Measurements from ENCODE around the gene SYVN1.
A peak's percentile ranks its signal among the peaks of the same experiment; 100 is the strongest.

The SYVN1 gene

GRCh38 chr11:65095974-65096806 is 38.1 kb downstream of the SYVN1 start, which contains the start of gene VPS51 (continued):
- TF ChIP-seq ZNF16 (tag by site-specific recombination; IDR thresholded peaks at IDR 0.05; ENCODE audit: low read depth) (no peak), ZNF521 (tag by site-specific recombination; IDR thresholded peaks at IDR 0.05) (no peak), ZNF555 (tag by site-specific recombination; conservative IDR thresholded peaks at IDR 0.05) (no peak), ZNF580 (tag by site-specific recombination; IDR thresholded peaks at IDR 0.05) (peak; percentile 91), ZNF121 (tag by site-specific recombination; IDR thresholded peaks at IDR 0.05) (no peak), ZNF473 (tag by site-specific recombination; IDR thresholded peaks at IDR 0.05) (no peak), ZNF114 (tag by site-specific recombination; IDR thresholded peaks at IDR 0.05) (no peak), ZNF362 (tag by site-specific recombination; IDR thresholded peaks at IDR 0.05) (no peak), ZNF777 (tag by site-specific recombination; IDR thresholded peaks at IDR 0.05; ENCODE audit: borderline replicate concordance) (no peak), ZSCAN23 (tag by site-specific recombination; IDR thresholded peaks at IDR 0.05) (peak; percentile 96), BCL11B (tag by site-specific recombination; IDR thresholded peaks at IDR 0.05; ENCODE audit: low read depth) (no peak), KLF16 (tag by site-specific recombination; IDR thresholded peaks at IDR 0.05) (peak; percentile 97), PRDM6 (tag by site-specific recombination; IDR thresholded peaks at IDR 0.05) (0 out of 2 replicates have a peak, but pooled peaks have one; percentile 33), OSR2 (tag by site-specific recombination; IDR thresholded peaks at IDR 0.05) (peak; percentile 41), ZNF596 (tag by site-specific recombination; IDR thresholded peaks at IDR 0.05) (no peak; the same call in 1 of the 2 replicates), FEZF1 (tag by site-specific recombination; IDR thresholded peaks at IDR 0.05) (peak; percentile 50; the same call in 1 of the 2 replicates), ZNF175 (tag by site-specific recombination; IDR thresholded peaks at IDR 0.05) (no peak), ZNF629 (tag by site-specific recombination; IDR thresholded peaks at IDR 0.05) (peak; percentile 82), ZNF404 (tag by site-specific recombination; IDR thresholded peaks at IDR 0.05) (no peak), ZNF112 (tag by site-specific recombination; IDR thresholded peaks at IDR 0.05) (no peak), ZNF223 (tag by site-specific recombination; IDR thresholded peaks at IDR 0.05) (no peak), ZNF571 (tag by site-specific recombination; IDR thresholded peaks at IDR 0.05) (no peak), ZBTB6 (tag by site-specific recombination; IDR thresholded peaks at IDR 0.05) (peak; percentile 77), TCF7L2 (IDR thresholded peaks at IDR 0.05; ENCODE audit: borderline replicate concordance, low read depth, low read length) (no peak), ZNF19 (tag by site-specific recombination; IDR thresholded peaks at IDR 0.05; ENCODE audit: low read depth) (0 out of 2 replicates have a peak, but pooled peaks have one; percentile 37), GLI4 (tag by site-specific recombination; IDR thresholded peaks at IDR 0.05) (peak; percentile 94), ZNF501 (tag by site-specific recombination; IDR thresholded peaks at IDR 0.05) (peak; percentile 92), SP7 (tag by site-specific recombination; IDR thresholded peaks at IDR 0.05) (peak; percentile 89), ZNF146 (tag by site-specific recombination; IDR thresholded peaks at IDR 0.05) (peak; percentile 54), ELK4 (IDR thresholded peaks at IDR 0.05; ENCODE audit: borderline replicate concordance, low read depth, low read length) (no peak), OVOL3 (tag by site-specific recombination; IDR thresholded peaks at IDR 0.05) (peak; percentile 95), GFI1B (tag by site-specific recombination; IDR thresholded peaks at IDR 0.05) (peak; percentile 32; the same call in 1 of the 2 replicates), ZNF26 (tag by site-specific recombination; IDR thresholded peaks at IDR 0.05) (no peak), ZNF341 (tag by site-specific recombination; IDR thresholded peaks at IDR 0.05; ENCODE audit: low read depth) (peak; percentile 50), HOXA7 (CRISPR knock-in tag; IDR thresholded peaks at IDR 0.05; ENCODE audit: borderline replicate concordance) (no peak)

Measured in HEK293 (cell line).